Measurements from ENCODE around the gene AGPAT4.

DNA sequence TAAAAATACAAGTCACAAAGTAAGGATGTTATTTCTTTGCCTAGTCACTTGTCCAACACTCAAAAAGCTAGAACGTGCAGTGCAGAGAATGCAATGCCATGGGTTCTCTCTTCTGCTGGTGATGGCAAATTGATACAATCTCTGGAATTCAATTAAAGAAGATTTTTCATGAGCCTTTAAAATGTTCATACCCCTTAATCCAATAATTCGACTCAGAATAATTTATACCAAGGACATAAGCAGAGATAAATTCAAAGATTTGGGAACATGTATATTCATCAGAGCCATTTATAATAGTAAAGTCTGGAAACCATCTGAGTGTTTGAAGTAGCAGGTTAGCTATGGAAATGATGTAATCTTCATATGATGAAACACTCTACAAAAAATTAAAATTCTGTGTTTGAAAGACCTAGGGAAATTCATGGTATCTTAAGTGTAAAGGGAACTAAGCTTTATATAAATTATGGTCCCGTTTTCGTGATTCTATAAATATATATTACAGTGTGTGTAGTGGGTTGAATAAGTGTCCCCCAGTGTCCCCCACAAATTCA lies 2.8 kb upstream of the AGPAT4 start:
- TF ChIP-seq, protein P1, sequence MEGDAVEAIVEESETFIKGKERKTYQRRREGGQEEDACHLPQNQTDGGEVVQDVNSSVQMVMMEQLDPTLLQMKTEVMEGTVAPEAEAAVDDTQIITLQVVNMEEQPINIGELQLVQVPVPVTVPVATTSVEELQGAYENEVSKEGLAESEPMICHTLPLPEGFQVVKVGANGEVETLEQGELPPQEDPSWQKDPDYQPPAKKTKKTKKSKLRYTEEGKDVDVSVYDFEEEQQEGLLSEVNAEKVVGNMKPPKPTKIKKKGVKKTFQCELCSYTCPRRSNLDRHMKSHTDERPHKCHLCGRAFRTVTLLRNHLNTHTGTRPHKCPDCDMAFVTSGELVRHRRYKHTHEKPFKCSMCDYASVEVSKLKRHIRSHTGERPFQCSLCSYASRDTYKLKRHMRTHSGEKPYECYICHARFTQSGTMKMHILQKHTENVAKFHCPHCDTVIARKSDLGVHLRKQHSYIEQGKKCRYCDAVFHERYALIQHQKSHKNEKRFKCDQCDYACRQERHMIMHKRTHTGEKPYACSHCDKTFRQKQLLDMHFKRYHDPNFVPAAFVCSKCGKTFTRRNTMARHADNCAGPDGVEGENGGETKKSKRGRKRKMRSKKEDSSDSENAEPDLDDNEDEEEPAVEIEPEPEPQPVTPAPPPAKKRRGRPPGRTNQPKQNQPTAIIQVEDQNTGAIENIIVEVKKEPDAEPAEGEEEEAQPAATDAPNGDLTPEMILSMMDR (IDR thresholded peaks at IDR 0.05), result no peak
- no peak for TF ChIP-seq POLR2A (IDR thresholded peaks at IDR 0.05)
